Measurements from ENCODE around the gene CCDC85A. TPM values are rescaled to one million over a fixed set of nuclear protein-coding genes. Genes with fewer than 3 reads are reported as not detected.

Gene CCDC85A
- total and polyA plus RNA-seq, 2 of the 8 experiments (the other 6 are each of a cell fraction or from before 2014, with no cell fraction given), result 0.20 TPM; not detected in 1

DNA sequence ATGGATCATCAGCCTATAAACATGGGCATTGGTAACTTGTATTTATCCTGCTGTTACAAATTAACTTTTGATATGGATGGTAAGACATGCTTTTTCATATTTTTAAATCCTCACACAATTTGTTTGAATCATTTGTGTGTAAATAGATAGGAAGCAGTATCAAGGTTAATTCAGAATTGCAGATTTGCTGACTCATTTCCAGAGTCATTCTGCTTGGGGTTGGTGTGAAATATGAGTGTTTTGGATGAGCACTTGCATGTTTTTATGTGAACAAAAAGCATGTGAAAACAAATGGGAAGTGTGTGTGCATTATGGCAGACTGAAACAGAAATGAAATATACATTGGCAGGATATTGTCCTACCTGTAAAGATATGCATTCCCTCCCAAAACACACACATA is 11.8 kb downstream of the CCDC85A start:
- Histone ChIP-seq H3K4ac (replicated peaks; ENCODE audit: insufficient read length, low read depth, low read length) (no peak overlapping the region), H2BK15ac (ENCODE audit: low read length) (no peak overlapping the region), H3K56ac (replicated peaks; ENCODE audit: insufficient read length, low read depth, low read length) (no peak overlapping the region), H4K20me1 (replicated peaks in 1 of 2; ENCODE audit: control insufficient read depth in 1 of 2, insufficient read depth in 2 of 2, low read length in 2 of 2) (peaks cover 2 to 3% of the 10 kb centered on the region in 2 experiments), H2AFZ (ENCODE audit: low read length) (no peak overlapping the region), H4K5ac (ENCODE audit: insufficient read length, low read depth, low read length) (no peak overlapping the region), H2BK20ac (ENCODE audit: low read length) (no peak overlapping the region), H4K8ac (ENCODE audit: extremely low read depth, insufficient read depth, low read length) (no peak overlapping the region), H2BK120ac (replicated peaks; ENCODE audit: low read depth, low read length) (no peak overlapping the region), H3K18ac (ENCODE audit: extremely low read depth, low read length) (no peak overlapping the region), H2BK12ac (ENCODE audit: low read depth, low read length) (no peak overlapping the region), H3K4me2 (ENCODE audit: insufficient read depth in 1 of 2, low read depth in 2 of 2, low read length in 2 of 2) (no peak overlapping the region), H2BK5ac (ENCODE audit: low read depth, low read length) (no peak overlapping the region), H3K4me3 (ENCODE audit: extremely low read depth in 1 of 4, insufficient read depth in 2 of 4, low read depth in 3 of 4, low read length in 4 of 4) (no peak overlapping the region), H3K79me2 (ENCODE audit: control insufficient read depth in 1 of 2, insufficient read depth in 2 of 2, low read length in 2 of 2) (no peaks in the 10 kb centered on the region), H2AK5ac (ENCODE audit: low read depth, low read length) (no peak overlapping the region), H3K9ac (replicated peaks in 1 of 4; ENCODE audit: extremely low read depth in 1 of 4, low read depth in 3 of 4, low read length in 3 of 4) (no peak overlapping the region), H3K79me1 (ENCODE audit: low read depth, low read length) (no peaks in the 10 kb centered on the region; the same call in 1 of the 2 replicates), H4K91ac (replicated peaks; ENCODE audit: insufficient read length, low read length) (no peak overlapping the region), H3K27me3 (replicated peaks in 1 of 4; ENCODE audit: control insufficient read depth in 3 of 4, extremely low read depth in 1 of 4, insufficient read depth in 3 of 4, low read length in 3 of 4) (peaks cover 0 to 7% (median under 1%) of the 10 kb centered on the region in 4 experiments; a peak in 3 of 7 replicates), H3K23me2 (ENCODE audit: low read depth, low read length) (no peaks in the 10 kb centered on the region), H3K36me3 (ENCODE audit: control insufficient read depth in 2 of 4, insufficient read depth in 4 of 4, low read length in 3 of 4) (no peaks in the 10 kb centered on the region), H3K27ac (ENCODE audit: low read depth, low read length) (no peak overlapping the region), H3K4me1 (replicated peaks in 1 of 4; ENCODE audit: control insufficient read depth in 3 of 4, insufficient read depth in 4 of 4, low read length in 3 of 4) (no peaks in the 10 kb centered on the region), H3K9me3 (ENCODE audit: insufficient read depth in 2 of 2, low read depth in 1 of 2, low read length in 1 of 2) (no peaks in the 10 kb centered on the region), H3K14ac (ENCODE audit: insufficient read length) (no peak overlapping the region), H3K23ac (ENCODE audit: insufficient read length) (no peak overlapping the region)
- POLR2A ChIA-PET (ENCODE audit: partially characterized antibody), result interaction anchor here (1.0 kb wide), 1 partner anchor 10 kb away, joined by 3 read pairs; no protein-coding TSS in a partner anchor
- no peak for FAIRE-seq
- TF ChIP-seq TAF1 (IDR thresholded peaks at IDR 0.05; ENCODE audit: low read depth, low read length), result no peak
- TF ChIP-seq BRCA1 (IDR thresholded peaks at IDR 0.05; ENCODE audit: low read depth, low read length), result no peak
- TF ChIP-seq POLR2A (IDR thresholded peaks at IDR 0.05; ENCODE audit: control extremely low read depth in 1 of 2, low read depth in 2 of 2, low read length in 2 of 2), result no peak
- TF ChIP-seq SUZ12 (IDR thresholded peaks at IDR 0.05; ENCODE audit: low read length), result no peak
- TF ChIP-seq GABPA (IDR thresholded peaks at IDR 0.05; ENCODE audit: borderline replicate concordance, insufficient read depth, low read length), result no peak
- CTCF ChIA-PET (ENCODE audit: partially characterized antibody), result interaction anchor here (1.0 to 1.7 kb wide), 2 partner anchors 10 to 12 kb away, joined by 4 to 9 read pairs; partner anchors contain the start of gene CCDC85A
- no peak for DNase-seq (ENCODE audit: low read depth in 1 of 2, low spot score in 2 of 2)

Measured in H1 (cell line).